HepG2 (cell line): ENCODE results near the gene MED12L. TPM values are rescaled to one million over a fixed set of nuclear protein-coding genes. Genes with fewer than 3 reads are reported as not detected.

Experiments
- CSRNP2 ChIP-seq: sonication (generic); formaldehyde crosslinking; conservative IDR thresholded peaks from 2 replicates; pipeline ENCODE4 v1.8.0; 2022; ENCODE audit warnings: low read depth, missing genetic modification reagents
- CTCF ChIP-seq: sonication (generic); formaldehyde crosslinking; IDR thresholded peaks from 2 replicates; pipeline ENCODE4 v1.5.0; 2020; ENCODE audit warnings: mild to moderate bottlenecking, missing genetic modification reagents, moderate library complexity
- FLYWCH1 ChIP-seq: sonication (generic); formaldehyde crosslinking; IDR thresholded peaks from 2 replicates; pipeline ENCODE4 v1.8.1; 2023; ENCODE audit warnings: mild to moderate bottlenecking, missing genetic modification reagents
- HES4 ChIP-seq: sonication (generic); formaldehyde crosslinking; IDR thresholded peaks from 2 replicates; pipeline ENCODE4 v1.9.0; 2021; ENCODE audit warnings: mild to moderate bottlenecking, missing genetic modification reagents, borderline replicate concordance
- HNF4A ChIP-seq: sonication (generic); formaldehyde crosslinking; IDR thresholded peaks from 2 replicates; pipeline ENCODE4 v1.4.0; 2020; ENCODE audit warnings: missing genetic modification reagents
- JDP2 ChIP-seq: sonication (generic); formaldehyde crosslinking; IDR thresholded peaks from 2 replicates; pipeline ENCODE4 v1.8.1; 2022; ENCODE audit warnings: missing genetic modification reagents, borderline replicate concordance
- KDM2A ChIP-seq: sonication (generic); formaldehyde crosslinking; IDR thresholded peaks from 2 replicates; pipeline ENCODE4 v1.4.0; 2020; ENCODE audit warnings: low read depth, missing genetic modification reagents, borderline replicate concordance
- NFKBIZ ChIP-seq: IDR thresholded peaks from 2 replicates; pipeline ENCODE4 v1.6.1; 2018; ENCODE audit warnings: missing genetic modification reagents, missing compliant biosample characterization
- REPIN1 ChIP-seq: sonication (generic); formaldehyde crosslinking; IDR thresholded peaks from 2 replicates; pipeline ENCODE4 v1.8.0; 2022; ENCODE audit warnings: missing genetic modification reagents, low read depth, mild to moderate bottlenecking, borderline replicate concordance
- RFX1 ChIP-seq: fragments of 450-650 bp; IDR thresholded peaks from 2 replicates; pipeline ENCODE4 v1.6.1; 2017
- SMC3 ChIP-seq: IDR thresholded peaks from 2 replicates; pipeline ENCODE4 v1.6.1; 2011; ENCODE audit warnings: low read length, improper control_type of control experiment
- SP140L ChIP-seq: sonication (generic); formaldehyde crosslinking; IDR thresholded peaks from 2 replicates; pipeline ENCODE4 v1.4.0; 2020; ENCODE audit warnings: missing genetic modification reagents, borderline replicate concordance
- TAF15 ChIP-seq: fragments of 200-400 bp; formaldehyde crosslinking; IDR thresholded peaks from one replicate; pipeline ENCODE4 v1.6.1; 2018; ENCODE audit warnings: mild to moderate bottlenecking, low read depth, low read length; ENCODE audit not compliant: poor library complexity, severe bottlenecking
- TERF1 ChIP-seq: sonication (generic); formaldehyde crosslinking; IDR thresholded peaks from 2 replicates; pipeline ENCODE4 v1.8.0; 2022; ENCODE audit warnings: mild to moderate bottlenecking, missing genetic modification reagents, moderate library complexity
- THAP7 ChIP-seq: sonication (generic); formaldehyde crosslinking; IDR thresholded peaks from 2 replicates; pipeline ENCODE4 v1.8.1; 2023; ENCODE audit warnings: mild to moderate bottlenecking, missing genetic modification reagents
- U2AF1 ChIP-seq: fragments of 200-400 bp; formaldehyde crosslinking; optimal IDR thresholded peaks from 2 replicates; pipeline ENCODE3; 2017; ENCODE audit warnings: mild to moderate bottlenecking, low read depth, low read length
- XRCC5 ChIP-seq: fragments of 200-400 bp; formaldehyde crosslinking; optimal IDR thresholded peaks from 2 replicates; pipeline ENCODE3; 2017; ENCODE audit warnings: mild to moderate bottlenecking, low read length
- ZBTB3 ChIP-seq: sonication (generic); formaldehyde crosslinking; IDR thresholded peaks from 2 replicates; pipeline ENCODE4 v1.4.0; 2020; ENCODE audit warnings: low read depth, mild to moderate bottlenecking, moderate library complexity, missing genetic modification reagents, borderline replicate concordance
- ZC3H13 ChIP-seq: sonication (generic); formaldehyde crosslinking; IDR thresholded peaks from 2 replicates; pipeline ENCODE4 v1.8.1; 2023; ENCODE audit warnings: mild to moderate bottlenecking, missing genetic modification reagents, moderate library complexity
- ZKSCAN5 ChIP-seq: sonication (generic); formaldehyde crosslinking; IDR thresholded peaks from 2 replicates; pipeline ENCODE4 v1.5.1; 2020; ENCODE audit warnings: mild to moderate bottlenecking, missing genetic modification reagents
- ZNF496 ChIP-seq: sonication (generic); formaldehyde crosslinking; IDR thresholded peaks from 2 replicates; pipeline ENCODE4 v1.8.1; 2023; ENCODE audit warnings: mild to moderate bottlenecking, moderate library complexity, missing genetic modification reagents; ENCODE audit not compliant: insufficient replicate concordance
- ZNF512 ChIP-seq: sonication (generic); formaldehyde crosslinking; IDR thresholded peaks from 2 replicates; pipeline ENCODE4 v1.4.0; 2020; ENCODE audit warnings: mild to moderate bottlenecking, missing genetic modification reagents
- ZNF580 ChIP-seq: IDR thresholded peaks from 2 replicates; pipeline ENCODE4 v1.6.1; 2016; ENCODE audit warnings: low read depth, borderline replicate concordance
- ZNF792 ChIP-seq: IDR thresholded peaks from 2 replicates; pipeline ENCODE4 v1.6.1; 2016
- polyA plus RNA-seq, 8 experiments: library from polyadenylated mRNA; depleted of rRNA in 3 of 8; stranded (reverse) in 7 of 8; unstranded in 1 of 8; fragments of >200 nt; fragmentation: Illumina TruSeq in 4 of 8; extraction: Trizol in 4 of 8; gene quantifications; 2 replicates each; pipeline versions ENCODE4 v1.2.1 to v1.2.3, GENCODE V29; 2011 to 2016; ENCODE audit warnings: low read depth in 4 of 8, missing spikeins in 1 of 8, mixed read lengths in 1 of 8; ENCODE audit not compliant: insufficient read depth in 1 of 8
- total RNA-seq, 5 experiments: library from RNA; depleted of rRNA; stranded (reverse); fragments of >200 nt; fragmentation: Illumina TruSeq; extraction: Trizol; gene quantifications; 2 replicates each; pipeline ENCODE4 v1.2.3, GENCODE V29; 2016; ENCODE audit warnings: low read depth in 1 of 5

Gene MED12L
- total and polyA plus RNA-seq, 2 of the 13 experiments (the other 11 are each of a cell fraction or from before 2014, with no cell fraction given): 0.07 to 0.64 TPM

GRCh38 chr3:151146071-151146730, 60.7 kb downstream of the MED12L start (continued):
- TF ChIP-seq ZNF512 (CRISPR knock-in tag): no peak
- peak; percentile 92 for TF ChIP-seq CTCF (CRISPR knock-in tag)
- TF ChIP-seq ZNF792 (CRISPR knock-in tag): no peak
- TF ChIP-seq REPIN1 (CRISPR knock-in tag): no peak
- peak; percentile 30 for TF ChIP-seq XRCC5
- no peak for TF ChIP-seq ZKSCAN5 (CRISPR knock-in tag)
- TF ChIP-seq TERF1: no peak
- TF ChIP-seq SP140L (CRISPR knock-in tag): no peak
- TF ChIP-seq TAF15: no peak
- no peak for TF ChIP-seq HES4 (CRISPR knock-in tag)
- TF ChIP-seq SMC3: peak; percentile 93
- TF ChIP-seq FLYWCH1 (CRISPR knock-in tag): no peak
- TF ChIP-seq ZC3H13 (CRISPR knock-in tag): no peak
- peak; percentile 44; the same call in 1 of the 2 replicates for TF ChIP-seq ZNF580 (CRISPR knock-in tag)
- 0 out of 2 replicates have a peak, but pooled peaks have one; percentile 27 for TF ChIP-seq KDM2A (CRISPR knock-in tag)
- TF ChIP-seq JDP2 (CRISPR knock-in tag): no peak
- TF ChIP-seq U2AF1: no peak
- TF ChIP-seq ZBTB3 (CRISPR knock-in tag): no peak
- TF ChIP-seq THAP7 (CRISPR knock-in tag): no peak
- TF ChIP-seq ZNF496 (CRISPR knock-in tag): no peak
- TF ChIP-seq HNF4A: no peak
- no peak for TF ChIP-seq RFX1
- no peak for TF ChIP-seq NFKBIZ (CRISPR knock-in tag)
- TF ChIP-seq CSRNP2: no peak
